GM19238 (cell line): ENCODE results near the gene TFR2.
"Not testable (repeated sequence)": the region's sequence is repeated elsewhere in the genome, so short reads cannot be mapped to it uniquely, and the experiment has no call there.

ENCODE experiments used
- DNase-seq: peaks from one replicate; pipeline ENCODE4 v3.0.0; 2011; ENCODE audit warnings: low spot score; ENCODE audit not compliant: insufficient read length

TFR2 gene

DNA sequence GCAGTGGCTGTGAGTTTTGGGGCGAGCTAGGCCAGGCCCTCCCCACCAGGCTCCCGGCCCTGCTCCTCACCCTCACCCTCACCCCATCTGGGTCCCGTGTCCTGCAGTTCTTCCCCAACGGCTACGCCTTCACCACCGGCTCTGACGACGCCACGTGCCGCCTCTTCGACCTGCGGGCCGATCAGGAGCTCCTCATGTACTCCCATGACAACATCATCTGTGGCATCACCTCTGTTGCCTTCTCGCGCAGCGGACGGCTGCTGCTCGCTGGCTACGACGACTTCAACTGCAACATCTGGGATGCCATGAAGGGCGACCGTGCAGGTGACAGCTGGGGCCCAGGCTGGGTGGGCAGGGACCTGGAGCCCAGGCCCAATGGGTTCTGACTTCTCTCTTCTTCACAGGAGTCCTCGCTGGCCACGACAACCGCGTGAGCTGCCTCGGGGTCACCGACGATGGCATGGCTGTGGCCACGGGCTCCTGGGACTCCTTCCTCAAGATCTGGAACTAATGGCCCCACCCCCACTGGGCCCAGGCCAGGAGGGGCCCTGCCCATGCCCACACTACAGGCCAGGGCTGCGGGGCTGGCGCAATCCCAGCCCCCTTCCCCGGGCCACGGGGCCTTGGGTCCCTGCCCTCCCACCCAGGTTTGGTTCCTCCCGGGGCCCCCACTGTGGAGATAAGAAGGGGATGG lies 37.1 kb upstream of the TFR2 start:
- peak; percentile 4 for DNase-seq

DNA sequence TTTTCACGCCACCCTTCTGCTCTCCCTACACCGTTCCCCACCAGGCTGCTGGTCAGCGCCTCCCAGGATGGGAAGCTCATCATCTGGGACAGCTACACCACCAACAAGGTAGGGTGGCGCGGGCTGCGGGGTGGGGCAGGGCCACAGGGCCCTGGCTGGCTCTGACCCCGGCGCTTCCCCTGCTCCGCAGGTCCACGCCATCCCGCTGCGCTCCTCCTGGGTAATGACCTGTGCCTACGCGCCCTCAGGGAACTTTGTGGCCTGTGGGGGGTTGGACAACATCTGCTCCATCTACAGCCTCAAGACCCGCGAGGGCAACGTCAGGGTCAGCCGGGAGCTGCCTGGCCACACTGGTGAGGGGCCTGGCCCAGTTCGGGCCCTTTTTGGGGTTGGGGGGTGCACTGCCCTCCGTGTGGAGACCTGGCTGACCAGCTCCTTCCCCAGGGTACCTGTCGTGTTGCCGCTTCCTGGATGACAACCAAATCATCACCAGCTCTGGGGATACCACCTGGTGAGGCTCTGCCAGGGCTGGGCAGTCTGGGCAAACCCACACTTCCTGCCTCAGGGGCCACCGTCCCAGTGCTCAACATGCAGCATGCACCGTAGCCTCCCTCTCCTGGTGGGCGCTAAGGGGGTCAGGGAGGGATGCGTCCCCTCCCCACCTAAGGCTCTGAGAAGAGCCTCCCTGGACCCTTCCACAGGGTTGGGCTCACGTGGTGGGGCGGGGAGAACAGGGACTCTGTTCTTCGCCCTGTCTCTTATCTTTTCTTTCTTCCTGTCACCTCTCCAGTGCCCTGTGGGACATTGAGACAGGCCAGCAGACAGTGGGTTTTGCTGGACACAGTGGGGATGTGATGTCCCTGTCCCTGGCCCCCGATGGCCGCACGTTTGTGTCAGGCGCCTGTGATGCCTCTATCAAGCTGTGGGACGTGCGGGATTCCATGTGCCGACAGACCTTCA lies 36.2 kb upstream of the TFR2 start:
- no peak for DNase-seq

DNA sequence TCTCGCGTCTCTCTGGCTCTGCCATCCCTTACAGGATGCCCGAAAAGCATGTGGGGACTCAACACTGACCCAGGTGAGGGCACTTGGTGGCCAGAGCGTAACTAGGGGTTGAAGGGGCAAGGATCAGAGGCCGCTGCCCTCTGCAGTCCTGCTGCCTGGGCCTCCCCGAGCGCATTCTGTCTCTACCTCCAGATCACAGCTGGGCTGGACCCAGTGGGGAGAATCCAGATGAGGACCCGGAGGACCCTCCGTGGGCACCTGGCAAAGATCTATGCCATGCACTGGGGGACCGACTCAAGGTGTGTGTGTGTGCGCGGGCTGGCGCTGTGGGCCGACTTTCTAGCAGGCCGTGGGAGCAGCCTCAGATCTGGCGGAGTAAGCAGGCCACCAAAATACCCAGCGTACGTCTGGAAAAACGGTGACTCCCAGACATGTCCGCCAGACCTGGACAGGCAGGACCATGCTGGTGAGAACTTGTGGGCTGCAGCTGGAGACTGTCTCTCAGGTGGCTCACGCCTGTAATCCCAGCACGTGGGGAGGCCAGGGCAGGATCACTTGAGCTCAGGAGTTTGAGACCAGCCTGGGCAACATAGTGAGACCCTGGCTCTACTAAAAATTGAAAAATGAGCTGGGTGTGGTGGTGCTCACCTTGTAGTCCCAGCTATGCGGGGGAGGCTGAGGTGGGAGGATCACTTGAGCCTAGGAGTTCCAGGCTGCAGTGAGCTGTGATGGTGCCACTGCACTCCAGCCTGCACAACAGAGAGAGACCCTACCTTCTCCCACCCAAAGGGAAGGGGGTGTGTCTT lies 35.4 kb upstream of the TFR2 start:
- DNase-seq: no peak

DNA sequence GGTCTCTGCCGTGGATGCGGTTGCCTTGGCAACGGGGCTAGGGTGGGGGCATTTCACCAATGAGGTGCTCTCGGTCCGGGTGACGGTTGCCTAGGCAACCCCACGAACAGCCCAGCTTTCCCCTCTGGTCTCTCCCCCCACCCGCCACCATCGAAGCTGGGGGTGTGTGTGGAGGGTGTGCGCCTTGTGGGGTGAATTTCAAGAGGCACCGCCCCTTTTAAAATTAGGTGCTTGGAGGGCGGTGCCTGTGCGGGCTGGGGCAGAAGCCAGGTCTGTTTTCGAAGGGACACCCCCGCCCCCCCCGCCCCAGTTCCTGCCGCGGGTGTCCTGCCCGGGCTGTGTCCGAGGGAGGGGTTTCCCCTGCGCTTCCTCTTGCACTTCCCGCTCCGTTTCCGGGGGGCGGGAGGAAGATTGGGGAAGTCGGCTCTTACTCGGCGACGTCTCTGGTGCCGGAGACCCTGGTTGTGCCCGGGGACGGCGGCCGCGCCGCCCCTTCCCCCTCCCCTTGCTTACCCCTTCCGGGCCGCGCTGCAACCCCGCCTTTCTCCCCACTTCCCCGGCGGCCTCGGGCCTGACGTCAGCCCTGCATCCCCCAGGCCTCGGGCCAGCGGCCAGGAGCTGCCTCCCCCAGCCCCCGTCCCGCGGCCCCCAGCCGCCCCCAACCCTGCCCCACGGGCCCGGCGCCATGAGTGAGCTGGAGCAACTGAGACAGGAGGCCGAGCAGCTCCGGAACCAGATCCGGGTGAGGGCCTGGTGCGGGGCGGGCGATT lies 34.4 kb upstream of the TFR2 start:
- DNase-seq: peak; percentile 79

DNA sequence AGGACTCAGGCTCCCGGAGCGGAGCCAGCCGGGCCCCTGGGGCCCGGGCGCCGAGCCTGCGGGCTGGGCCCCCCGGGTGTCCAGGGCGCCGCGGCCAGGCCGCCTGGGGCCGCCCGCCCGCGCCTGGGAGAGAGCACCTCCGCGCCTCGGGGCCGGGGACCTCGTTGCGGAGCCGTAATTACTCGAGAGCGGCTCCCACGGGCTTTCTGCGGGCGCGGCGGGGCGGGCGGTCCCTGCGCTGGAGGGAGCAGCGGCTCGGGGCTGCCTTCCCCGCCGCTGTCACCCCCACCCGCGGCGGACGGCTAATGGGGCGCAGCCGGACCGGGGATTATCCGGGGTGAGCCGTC lies 33.7 kb upstream of the TFR2 start:
- DNase-seq: no peak

DNA sequence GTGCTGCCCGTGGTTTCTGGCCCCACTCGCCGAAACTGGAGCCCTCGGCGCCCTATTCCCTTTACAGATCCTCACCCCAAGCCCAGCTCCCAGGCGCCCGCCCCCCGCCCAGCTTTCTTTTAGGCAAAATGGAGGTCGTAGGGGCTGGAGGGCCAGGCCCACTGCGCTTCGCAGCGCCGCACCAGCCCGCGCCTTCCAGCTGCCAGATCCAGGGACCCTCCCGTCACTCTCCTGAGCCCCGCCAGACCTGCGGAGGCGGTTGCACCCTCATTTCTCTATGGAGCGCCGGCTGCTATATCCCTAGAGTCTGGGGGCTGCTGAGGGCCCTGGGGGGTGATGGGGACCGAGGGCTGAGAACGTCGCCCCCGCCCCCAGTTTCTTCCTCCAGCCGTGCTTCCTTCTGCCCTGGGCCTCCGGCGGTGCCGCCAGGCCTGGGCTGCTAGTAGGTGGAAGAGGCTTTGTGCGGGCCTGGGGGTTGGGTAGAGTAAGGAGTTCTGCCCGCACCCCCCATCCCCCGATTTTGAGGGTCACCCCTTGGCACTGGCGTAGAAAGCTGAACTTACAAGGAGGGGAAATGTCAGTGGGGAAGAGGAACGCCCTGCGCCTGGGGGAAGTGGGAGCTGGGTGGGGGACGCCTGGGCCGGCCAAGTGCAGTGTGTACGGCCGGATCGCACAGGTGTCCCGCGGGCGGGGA lies 33.2 kb upstream of the TFR2 start:
- no peak for DNase-seq

DNA sequence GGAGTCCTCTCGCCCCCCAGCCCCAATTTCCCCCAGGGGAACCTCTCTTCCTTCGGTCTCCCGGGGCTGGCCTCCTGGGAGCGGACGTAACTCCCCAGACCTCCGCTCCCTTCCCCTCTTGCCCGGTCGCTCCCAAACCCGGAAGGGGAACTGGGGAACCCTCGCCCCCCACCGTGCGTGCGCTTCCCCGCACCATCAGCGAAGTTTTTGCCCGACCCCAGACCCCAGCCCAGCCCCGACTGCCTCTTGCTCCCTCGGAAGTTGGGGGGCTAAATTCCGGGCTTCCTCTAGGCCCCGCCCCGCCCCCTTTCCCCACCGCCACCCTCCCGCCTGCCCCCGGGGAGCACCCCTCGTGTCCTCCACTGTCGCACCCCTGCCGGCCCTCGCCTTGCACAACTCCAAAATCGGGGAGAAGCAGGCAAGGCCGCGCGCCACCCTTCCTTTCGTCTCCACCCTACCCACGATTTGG lies 32.6 kb upstream of the TFR2 start:
- no peak for DNase-seq

DNA sequence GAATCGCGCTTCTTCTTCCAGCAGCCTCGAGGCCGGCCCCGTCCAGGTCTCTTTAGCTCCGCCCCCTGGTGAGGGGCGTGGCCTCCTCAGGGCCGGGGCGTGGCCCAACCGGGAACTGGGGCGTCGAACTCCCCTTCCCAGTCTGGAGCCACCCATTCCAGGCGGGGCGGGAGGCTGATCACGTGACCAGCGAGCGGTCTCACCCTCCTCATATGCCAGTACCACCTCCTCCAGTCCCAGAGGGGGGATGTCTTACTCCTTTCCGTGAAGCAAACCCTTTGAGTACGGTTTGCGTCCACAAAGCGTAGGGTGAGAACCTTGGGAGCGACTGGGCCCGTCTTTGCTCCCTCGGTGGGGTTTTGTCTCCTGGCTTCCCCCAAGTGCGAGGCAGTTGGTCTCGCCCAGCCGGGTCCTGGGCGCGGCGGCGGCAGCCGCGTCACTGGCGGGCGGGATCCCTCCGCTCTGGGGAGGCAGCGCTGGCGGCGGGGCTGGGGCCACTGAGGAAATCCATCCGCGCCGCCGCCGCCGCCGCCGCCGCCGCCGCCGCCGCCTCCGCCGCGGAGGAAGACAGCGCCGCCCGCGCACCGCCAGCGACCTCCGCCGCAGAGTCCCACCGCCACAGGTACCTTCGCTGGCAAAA lies 32.1 kb upstream of the TFR2 start, which contains the start of gene GNB2:
Gene GNB2 (plus strand): TSS at position 439 of the 640 bp plus-strand sequence. CDS start 2,526 bp downstream, outside the sequence.
- peak; percentile 95 for DNase-seq

DNA sequence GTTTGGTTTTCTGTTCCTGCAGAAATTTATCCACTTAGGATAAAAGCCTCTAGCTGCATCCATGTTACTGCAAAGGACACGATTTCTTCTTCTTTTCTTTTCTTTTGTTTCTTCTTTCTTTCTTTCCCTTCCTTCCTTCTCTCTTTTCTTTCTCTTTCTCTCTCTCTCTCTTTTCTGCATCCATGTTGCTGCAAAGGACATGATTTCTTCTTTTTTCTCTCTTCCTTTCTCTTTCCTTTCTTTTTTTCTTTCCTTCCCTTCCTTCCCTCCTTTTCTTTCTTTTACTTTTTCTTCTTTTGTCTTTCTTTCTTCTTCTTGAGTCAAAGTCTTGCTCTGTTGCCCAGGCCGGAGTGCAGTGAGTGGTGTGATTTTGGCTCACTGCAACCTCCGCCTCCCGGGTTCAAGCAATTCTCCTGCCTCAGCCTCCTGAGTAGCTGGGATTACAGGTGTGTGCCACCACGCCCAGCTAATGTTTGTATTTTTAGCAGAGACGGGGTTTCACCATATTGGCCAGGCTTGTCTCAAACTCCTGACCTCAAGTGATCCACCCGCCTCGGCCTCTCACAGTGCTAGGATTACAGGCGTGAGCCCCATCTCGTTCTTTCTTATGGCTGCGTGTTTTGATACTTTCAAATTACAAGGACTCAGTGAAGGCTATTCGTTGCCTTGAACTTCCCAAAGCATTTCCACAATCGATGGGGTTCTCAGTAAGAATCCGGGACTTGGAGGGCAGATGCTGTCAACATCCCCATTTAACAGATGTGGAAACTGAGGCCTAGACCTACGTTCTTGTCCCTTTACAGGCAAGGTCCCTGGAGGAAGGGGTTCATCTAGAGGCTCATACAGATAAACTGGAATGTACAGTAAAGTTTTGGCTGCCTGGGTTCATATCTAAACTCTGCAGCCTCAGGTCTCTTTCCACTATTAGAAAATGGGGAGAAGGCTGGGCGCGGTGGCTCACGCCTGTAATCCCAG lies 30.3 kb upstream of the TFR2 start:
- no peak for DNase-seq

DNA sequence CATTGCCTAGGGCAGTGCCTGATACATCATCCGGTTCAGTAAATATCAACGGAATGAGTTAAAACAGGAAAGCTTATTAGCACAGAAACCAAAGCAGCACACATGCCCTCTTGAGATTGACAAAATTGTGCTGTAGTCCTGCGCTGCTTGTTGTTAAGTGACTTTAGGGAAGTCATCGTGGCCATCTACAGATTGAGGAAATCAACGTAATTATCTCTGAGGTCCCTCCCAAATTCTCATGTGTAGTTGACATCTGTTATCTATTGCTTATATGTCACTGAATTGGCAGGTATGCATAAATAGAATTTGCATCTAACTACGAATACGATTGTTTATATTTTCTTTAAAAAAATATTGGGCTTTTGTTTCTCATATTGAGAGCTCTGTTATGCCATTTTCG lies 28.7 kb upstream of the TFR2 start:
- no peak for DNase-seq

DNA sequence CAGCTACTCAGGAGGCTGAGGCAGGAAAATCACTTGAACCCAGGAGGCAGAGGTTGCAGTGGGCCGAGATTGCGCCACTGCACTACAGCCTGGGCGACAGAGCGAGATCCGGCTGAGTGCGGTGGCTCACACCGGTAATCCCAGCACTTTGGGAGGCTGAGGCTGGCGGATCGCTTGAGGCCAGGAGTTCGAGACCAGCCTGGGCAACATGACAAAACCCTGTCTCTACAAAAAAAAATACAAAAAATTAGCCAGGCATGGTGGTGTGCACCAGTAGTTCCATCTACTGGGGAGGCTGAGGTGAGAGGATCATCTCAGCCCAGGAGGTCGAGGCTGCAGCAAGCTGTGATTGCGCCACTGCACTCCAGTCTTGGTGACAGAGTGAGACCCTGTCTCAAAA lies 27.8 kb upstream of the TFR2 start:
- not testable (repeated sequence) for DNase-seq

DNA sequence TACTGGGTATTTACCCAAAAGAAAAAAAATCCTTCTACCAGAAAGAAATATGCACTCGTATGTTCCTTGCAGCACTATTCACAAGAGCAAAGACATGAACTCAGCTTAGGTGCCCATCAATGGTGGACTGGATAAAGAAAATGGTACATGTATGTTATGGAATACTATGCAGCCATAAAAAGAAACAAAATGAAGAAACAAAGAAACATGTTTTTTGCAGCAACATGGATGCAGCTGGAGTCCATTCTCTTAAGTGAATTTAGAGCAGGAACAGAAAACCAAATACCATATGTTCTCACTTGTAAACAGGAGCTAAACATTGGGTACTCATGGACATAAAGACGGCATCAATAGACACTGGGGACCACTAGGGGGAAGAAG lies 26.7 kb upstream of the TFR2 start:
- no peak for DNase-seq

DNA sequence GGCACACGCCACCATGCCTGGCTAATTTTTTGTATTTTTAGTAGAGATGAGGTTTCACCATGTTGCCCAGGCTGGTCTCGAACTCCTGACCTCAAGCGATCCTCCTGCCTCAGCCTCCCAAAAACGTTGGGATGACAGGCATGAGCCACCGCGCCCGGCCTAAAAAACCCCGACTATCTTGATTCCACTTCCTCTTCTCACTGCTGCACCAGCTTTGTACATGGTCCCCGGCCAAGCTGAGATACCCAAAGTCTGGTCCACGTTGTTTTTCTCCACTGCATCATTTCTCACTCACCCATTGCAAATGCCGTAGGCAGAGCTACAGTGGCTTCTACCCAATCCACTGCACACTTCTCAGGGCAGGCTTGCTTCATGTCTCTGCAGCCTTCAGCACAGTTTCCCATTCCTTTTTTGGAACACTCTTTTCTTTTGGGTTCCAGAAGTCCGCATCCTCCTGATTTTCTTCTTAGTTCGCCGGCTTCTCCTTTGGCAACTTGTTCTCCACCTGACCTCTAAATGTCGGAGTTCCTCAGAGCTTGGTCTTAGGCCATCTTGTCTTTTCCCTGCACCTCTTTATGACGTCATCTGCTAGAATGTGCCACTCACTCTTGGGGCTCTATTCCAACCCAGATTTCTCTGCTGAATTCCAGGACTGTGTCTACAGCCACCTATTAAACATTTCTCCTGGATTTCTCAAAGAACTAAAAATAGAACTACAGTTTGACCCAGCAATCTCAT lies 26.1 kb upstream of the TFR2 start:
- DNase-seq: no peak

DNA sequence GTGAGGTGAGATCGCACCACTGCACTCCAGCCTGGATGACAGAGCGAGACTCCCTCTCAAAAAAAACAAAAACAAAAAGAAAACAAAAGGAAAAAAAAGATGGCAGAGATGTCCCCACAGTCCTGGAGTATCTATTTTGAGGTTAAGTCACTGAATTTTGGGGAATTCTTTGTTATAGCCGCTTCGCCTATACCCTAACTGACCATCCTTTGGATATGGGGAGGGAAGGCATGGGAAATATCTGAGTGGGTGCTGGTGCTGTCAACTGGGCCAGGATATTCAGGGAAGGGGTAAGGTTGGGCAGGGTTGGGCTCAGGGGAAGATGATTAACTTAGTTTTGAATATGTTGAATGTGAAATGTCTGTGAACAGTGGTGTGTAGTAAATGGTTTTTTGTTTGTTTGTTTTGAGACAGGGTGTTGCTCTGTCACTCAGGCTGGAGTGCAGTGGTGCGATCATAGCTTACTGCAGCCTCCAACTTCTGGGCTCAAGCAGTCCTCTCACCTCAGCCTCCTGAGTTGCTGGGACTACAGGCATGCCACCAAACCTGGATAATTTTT lies 23.9 kb upstream of the TFR2 start:
- DNase-seq: no peak

DNA sequence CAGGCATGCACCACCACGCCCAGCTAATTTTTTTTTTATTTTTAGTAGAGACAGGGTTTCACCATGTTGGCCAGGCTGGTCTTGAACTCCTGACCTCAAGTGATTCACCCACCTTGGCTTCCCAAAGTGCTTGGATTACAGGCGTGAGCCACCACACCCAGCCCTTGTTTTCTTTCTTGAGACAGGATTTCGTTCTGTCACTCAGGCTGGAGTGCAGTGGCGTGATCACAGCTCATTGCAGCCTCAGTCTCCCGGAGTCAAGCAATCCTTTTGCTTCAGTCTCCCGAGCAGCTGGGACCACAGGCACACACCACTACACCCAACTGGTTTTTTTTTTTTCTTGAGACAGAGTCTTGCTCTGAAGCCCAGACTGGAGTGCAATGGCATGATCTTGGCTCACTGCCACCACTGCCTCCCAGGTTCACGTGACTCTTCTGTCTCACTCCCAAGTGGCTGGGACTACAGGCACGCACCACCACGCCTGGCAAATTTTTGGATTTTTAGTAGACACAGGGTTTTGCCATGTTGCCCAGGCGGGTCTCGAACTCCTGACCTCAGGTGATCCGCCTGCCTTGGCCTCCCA lies 20.9 kb upstream of the TFR2 start:
- DNase-seq: not testable (repeated sequence)

DNA sequence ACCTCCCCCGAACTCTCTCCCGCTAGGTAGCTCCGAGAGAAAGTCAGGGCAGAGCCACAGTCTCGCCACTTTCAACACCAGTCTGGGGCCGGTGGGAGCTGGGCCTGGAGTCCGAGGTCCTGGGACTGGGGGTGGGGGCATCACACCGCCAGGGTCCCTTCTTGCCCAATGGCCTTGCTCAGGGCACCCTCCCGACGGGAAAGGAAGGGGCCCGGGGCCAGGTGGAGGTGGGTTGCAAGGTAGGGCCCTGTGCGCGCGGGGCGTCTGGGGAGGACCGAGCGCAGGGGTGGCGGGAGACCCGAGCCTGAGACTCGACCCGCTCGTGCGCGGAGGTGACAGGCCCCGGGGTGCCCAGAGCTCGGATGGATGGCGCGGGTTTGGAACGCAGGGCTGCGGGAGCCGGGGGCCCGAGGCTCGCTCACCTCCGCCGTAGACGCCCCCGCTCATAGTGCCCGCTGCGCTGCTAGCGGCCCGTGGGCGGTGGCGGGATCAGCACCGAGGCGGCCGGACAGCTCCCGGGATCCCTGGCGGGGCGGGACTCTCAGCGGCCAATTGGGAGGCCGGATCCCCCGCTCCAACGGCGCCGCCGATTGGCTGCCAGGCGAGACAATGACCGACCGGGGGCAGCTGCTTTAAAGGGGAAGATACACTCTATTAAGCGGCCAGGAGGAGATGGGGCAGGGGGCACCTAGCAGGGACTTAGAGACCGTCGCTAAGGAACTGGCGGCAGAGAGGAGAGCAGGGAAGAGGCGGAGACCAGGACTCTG lies 14.7 kb upstream of the TFR2 start, which contains the start of gene ACTL6B:
Gene ACTL6B (minus strand): TSS at position 541 of the 767 bp plus-strand sequence. CDS start 94 bp downstream, at position 447.
- DNase-seq: no peak
